HepG2 (cell line): ENCODE results near the gene COX8C. TPM values are rescaled to one million over a fixed set of nuclear protein-coding genes. Genes with fewer than 3 reads are reported as not detected.
A peak's percentile ranks its signal among the peaks of the same experiment; 100 is the strongest.
"Not testable (repeated sequence)": the region's sequence is repeated elsewhere in the genome, so short reads cannot be mapped to it uniquely, and the experiment has no call there.

Experiments
- ATAC-seq: fragments of 200-7000 bp; cut with Tn5 transposase; 3 replicates; pipeline ENCODE4 v1.9.1; 2020; ENCODE audit warnings: mild to moderate bottlenecking, moderate library complexity
- BruUV-seq: library from RNA; stranded (reverse); fragments of 400-500 nt; replicated peaks from 2 replicates; lab custom pipeline; 2021; lab: Mats Ljungman, UMichigan
- CTCF ChIA-PET: fragments of 300-600 bp; formaldehyde crosslinking; extraction: SDS; loops from one replicate; lab custom pipeline; 2021; ENCODE audit warnings: low total read pairs, inconsistent platforms, low intra/inter-chr PET ratio; lab: Yijun Ruan, JAX
- POLR2A ChIA-PET: fragments of 350-600 bp; sonication (Branson Sonifier 250); formaldehyde crosslinking; loops from one replicate; lab custom pipeline; 2020; ENCODE audit warnings: antibody characterized with exemption, inconsistent platforms; lab: Yijun Ruan, JAX
- DNase-seq: peaks from one replicate; pipeline ENCODE4 v3.0.0-alpha.2; 2015; ENCODE audit warnings: low spot score
- FAIRE-seq: peaks from 3 replicates; lab custom pipeline; 2011; peaks lifted over from hg19 to GRCh38; lab: Jason Lieb, UNC
- H2AFZ ChIP-seq: one replicate; pipeline ENCODE4 v1.6.1; 2011; ENCODE audit warnings: low read length, inconsistent platforms
- H3K27ac ChIP-seq: fragments of 300-600 bp; 3 replicates; pipeline ENCODE4 v1.8.0; 2011; ENCODE audit warnings: mixed run types, mild to moderate bottlenecking, mixed read lengths, low read length, inconsistent platforms; ENCODE audit not compliant: insufficient read depth; ENCODE audit errors: extremely low read length
- H3K27me3 ChIP-seq, 2 experiments: fragments of 200-600 bp in 1 of 2; 2 replicates in 1 of 2; 3 replicates in 1 of 2; pipeline versions ENCODE4 v1.6.0 to v1.8.0; 2011; ENCODE audit warnings: low read length in 2 of 2, mild to moderate bottlenecking in 2 of 2, moderate library complexity in 2 of 2, inconsistent platforms in 1 of 2; ENCODE audit not compliant: insufficient read depth in 2 of 2, control insufficient read depth in 1 of 2
- H3K36me3 ChIP-seq, 2 experiments: fragments of 200-600 bp in 1 of 2; replicated peaks in 1 of 2; 2 replicates in 1 of 2; 3 replicates in 1 of 2; pipeline versions ENCODE4 v1.5.1 to v1.8.0; 2011; ENCODE audit warnings: low read length in 2 of 2, inconsistent platforms in 1 of 2; ENCODE audit not compliant: insufficient read depth in 2 of 2, control insufficient read depth in 1 of 2
- H3K4me1 ChIP-seq: 2 replicates; pipeline ENCODE4 v1.5.1; 2012; ENCODE audit warnings: low read length, inconsistent platforms; ENCODE audit not compliant: insufficient read depth
- H3K4me2 ChIP-seq: 2 replicates; pipeline ENCODE4 v1.6.0; 2011; ENCODE audit warnings: low read depth, low read length, inconsistent platforms
- H3K4me3 ChIP-seq, 3 experiments: fragments of 200-600 bp in 1 of 3; sonication (generic), shearing (Covaris generic) in 1 of 3; replicated peaks in 1 of 3; 2 replicates each; pipeline ENCODE4 v1.5.1; 2011 to 2016; ENCODE audit warnings: low read length in 3 of 3, inconsistent platforms in 2 of 3, low read depth in 2 of 3, mild to moderate bottlenecking in 2 of 3, control low read depth in 1 of 3, mixed read lengths in 1 of 3; ENCODE audit not compliant: insufficient read depth in 1 of 3
- H3K79me2 ChIP-seq: one replicate; pipeline ENCODE4 v1.6.1; 2011; ENCODE audit warnings: low read length, inconsistent platforms; ENCODE audit not compliant: insufficient read depth
- H3K9ac ChIP-seq: 2 replicates; pipeline ENCODE4 v1.6.0; 2011; ENCODE audit warnings: mild to moderate bottlenecking, low read depth, low read length, inconsistent platforms; ENCODE audit not compliant: insufficient read depth
- H3K9me3 ChIP-seq: 2 replicates; pipeline ENCODE4 v1.5.1; 2012; ENCODE audit warnings: mild to moderate bottlenecking, low read length
- H4K20me1 ChIP-seq: 2 replicates; pipeline ENCODE4 v1.6.0; 2011; ENCODE audit warnings: inconsistent platforms, mild to moderate bottlenecking, low read length, moderate library complexity; ENCODE audit not compliant: insufficient read depth
- ATF7 ChIP-seq, 2 experiments: fragments of 450-650 bp in 1 of 2; sonication (generic) in 1 of 2; formaldehyde crosslinking in 1 of 2; IDR thresholded peaks; 2 replicates each; pipeline versions ENCODE4 v1.4.0 to v1.6.1; 2016 to 2020; ENCODE audit warnings: antibody characterized with exemption in 1 of 2, mild to moderate bottlenecking in 1 of 2, missing genetic modification reagents in 1 of 2
- CREB1 ChIP-seq, 2 experiments: fragments of 450-650 bp in 1 of 2; IDR thresholded peaks; 2 replicates each; pipeline ENCODE4 v1.6.1; 2016 to 2017; ENCODE audit warnings: control low read depth in 1 of 2, mild to moderate bottlenecking in 1 of 2, missing compliant biosample characterization in 1 of 2, missing genetic modification characterization in 1 of 2
- PRMT3 ChIP-seq: sonication (generic); formaldehyde crosslinking; IDR thresholded peaks from 2 replicates; pipeline ENCODE4 v1.8.1; 2022; ENCODE audit warnings: low read depth, mild to moderate bottlenecking, moderate library complexity, missing genetic modification reagents, borderline replicate concordance
- ZNF512B ChIP-seq: sonication (generic); formaldehyde crosslinking; IDR thresholded peaks from 2 replicates; pipeline ENCODE4 v1.5.1; 2020; ENCODE audit warnings: missing genetic modification reagents, mild to moderate bottlenecking, borderline replicate concordance
- ZNF775 ChIP-seq: sonication (generic); formaldehyde crosslinking; IDR thresholded peaks from 2 replicates; pipeline ENCODE4 v1.4.0; 2020; ENCODE audit warnings: missing genetic modification reagents, mild to moderate bottlenecking, moderate library complexity, borderline replicate concordance
- ZXDC ChIP-seq: sonication (generic); formaldehyde crosslinking; IDR thresholded peaks from 2 replicates; pipeline ENCODE4 v1.5.0; 2020; ENCODE audit warnings: mild to moderate bottlenecking, missing genetic modification reagents
- WGBS: methylation state at CpG from one replicate; pipeline ENCODE4 v1.1.6; 2017; ENCODE audit warnings: low lambda C conversion rate; 5-methylcytosine and 5-hydroxymethylcytosine counted together
- in situ Hi-C: cut with HindIII; loops from 2 replicates; pipeline ENCODE4 v1.10.0; 2017; ENCODE audit warnings: low pct_unique_long_range_greater_than_20kb; ENCODE audit not compliant: extremely low pct_ligation_motif_present
- intact Hi-C: fragments of 100-400 bp; cut with micrococcal nuclease; formaldehyde crosslinking; loops from one replicate; pipeline ENCODE4 v1.10.0; 2022; ENCODE audit not compliant: unreplicated experiment
- polyA plus RNA-seq, 8 experiments: library from polyadenylated mRNA; depleted of rRNA in 3 of 8; stranded (reverse) in 7 of 8; unstranded in 1 of 8; fragments of >200 nt; fragmentation: Illumina TruSeq in 4 of 8; extraction: Trizol in 4 of 8; gene quantifications; 2 replicates each; pipeline versions ENCODE4 v1.2.1 to v1.2.3, GENCODE V29; 2011 to 2016; ENCODE audit warnings: low read depth in 4 of 8, missing spikeins in 1 of 8, mixed read lengths in 1 of 8; ENCODE audit not compliant: insufficient read depth in 1 of 8
- total RNA-seq, 5 experiments: library from RNA; depleted of rRNA; stranded (reverse); fragments of >200 nt; fragmentation: Illumina TruSeq; extraction: Trizol; gene quantifications; 2 replicates each; pipeline ENCODE4 v1.2.3, GENCODE V29; 2016; ENCODE audit warnings: low read depth in 1 of 5

The COX8C gene
- total and polyA plus RNA-seq, 2 of the 13 experiments (the other 11 are each of a cell fraction or from before 2014, with no cell fraction given): not detected

GRCh38 chr14:93354873-93355272 lies 7.9 kb downstream of the COX8C start:
- FAIRE-seq; H3K4me2 ChIP-seq; H3K4me3 ChIP-seq; CTCF ChIA-PET; H3K27ac ChIP-seq; H4K20me1 ChIP-seq; H3K27me3 ChIP-seq; BruUV-seq; in situ Hi-C loops; H3K79me2 ChIP-seq; POLR2A ChIA-PET; H2AFZ ChIP-seq; H3K9me3 ChIP-seq; H3K9ac ChIP-seq; H3K36me3 ChIP-seq; intact Hi-C loops; DNase-seq; ATAC-seq; H3K4me1 ChIP-seq; TF ChIP-seq ATF7, CREB1 (CRISPR knock-in tag; IDR thresholded peaks at IDR 0.05): not testable (repeated sequence)
- 63% methylated on average over 6 of the region's 6 CpGs for WGBS
- TF ChIP-seq ATF7 (IDR thresholded peaks at IDR 0.05): peak; percentile 98
- peak; percentile 90 for TF ChIP-seq CREB1 (IDR thresholded peaks at IDR 0.05)

- ChIA-PET POLR2A (no interaction called here), CTCF (no interaction called here)
- Histone ChIP-seq H3K4me3 (no peak overlapping the region), H3K36me3 (no peaks in the 10 kb centered on the region), H3K27me3 (peaks cover 0 to 3% of the 10 kb centered on the region in 2 experiments; a peak in 1 of 5 replicates), H3K9ac (no peak overlapping the region), H3K4me2 (no peak overlapping the region), H3K79me2 (no peaks in the 10 kb centered on the region), H3K4me1 (no peaks in the 10 kb centered on the region), H2AFZ (no peak overlapping the region), H4K20me1 (no peaks in the 10 kb centered on the region), H3K9me3 (no peaks in the 10 kb centered on the region), H3K27ac (no peak overlapping the region)
- no peak for FAIRE-seq
- in situ Hi-C loops: no loop called here
- intact Hi-C loops: no loop called here
- no peak for DNase-seq
- no peak for ATAC-seq
- no TSS peak for BruUV-seq
- no peak for TF ChIP-seq ZXDC
- no peak for TF ChIP-seq ZNF775 (CRISPR knock-in tag)
- no peak for TF ChIP-seq PRMT3 (CRISPR knock-in tag)
- no peak for TF ChIP-seq ZNF512B (CRISPR knock-in tag)
- 1% methylated on average over 5 of the region's 5 CpGs for WGBS
Measured at GRCh38 chr14:93368996-93369712, 22.2 kb downstream of the COX8C start.
